H1 (cell line): ENCODE results near the gene NEDD9. TPM values are rescaled to one million over a fixed set of nuclear protein-coding genes. Genes with fewer than 3 reads are reported as not detected.

Source experiments
- YY1 ChIP-seq: IDR thresholded peaks from 2 replicates; pipeline ENCODE4 v1.6.1; 2011; ENCODE audit warnings: low read depth, mild to moderate bottlenecking, low read length
- polyA plus RNA-seq, 7 experiments: library from polyadenylated mRNA; depleted of rRNA in 3 of 7; stranded (reverse) in 5 of 7; unstranded in 2 of 7; fragments of >200 nt in 5 of 7; fragments of 200-250 nt in 2 of 7; gene quantifications; 1 replicate in 5 of 7; 2 replicates in 1 of 7; 4 replicates in 1 of 7; pipeline versions ENCODE4 v1.2.1 to v1.2.3, GENCODE V29; 2011 to 2013; ENCODE audit warnings: missing spikeins in 2 of 7, mixed read lengths in 2 of 7
- total RNA-seq: library from RNA; stranded (reverse); fragmentation: NEBNext Ultra II Directional; extraction: Animal tissue kit (Norgen Biotek cat#: 25700); gene quantifications from 2 replicates; pipeline ENCODE4 v1.2.1, GENCODE V29; 2021

NEDD9 gene
- total and polyA plus RNA-seq, 2 of the 8 experiments (the other 6 are each of a cell fraction or from before 2014, with no cell fraction given), result 3.6 to 12.0 TPM

DNA sequence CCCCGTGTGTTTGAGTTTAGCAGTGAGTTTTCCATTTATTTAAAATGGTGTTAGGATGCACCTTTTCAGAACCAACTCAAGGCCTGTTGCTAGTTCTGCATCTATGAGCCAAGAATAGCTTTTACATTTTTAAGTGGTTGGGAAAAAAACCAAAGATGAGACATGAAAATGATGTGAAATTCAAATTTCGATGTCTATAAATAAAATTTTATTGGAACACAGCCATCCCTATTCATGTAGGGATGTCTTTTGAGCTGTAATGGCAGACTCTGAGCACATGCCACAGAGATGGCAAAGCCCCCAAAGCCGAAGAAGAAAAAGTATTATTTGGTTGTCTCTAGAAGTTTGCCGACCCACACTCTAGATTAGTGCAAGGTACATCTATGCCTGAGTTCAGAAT, 5.0 kb upstream of the NEDD9 start (continued):
- no peak for TF ChIP-seq YY1
